ENCODE results near the gene TMEM95. TPM values are rescaled to one million over a fixed set of nuclear protein-coding genes. Genes with fewer than 3 reads are reported as not detected.

Gene TMEM95
- total and polyA plus RNA-seq, 4 donors = not detected

GRCh38 chr17:7357381-7357780 is 2.4 kb downstream of the TMEM95 start:
- Histone ChIP-seq H3K27ac (ENCODE audit: low read depth in 1 of 2, low read length in 2 of 2) (no peak overlapping the region), H3K36me3 (ENCODE audit: control insufficient read depth in 4 of 4, insufficient read depth in 3 of 4, low read depth in 1 of 4, low read length in 3 of 4) (no peaks in the 10 kb centered on the region), H3K9me3 (ENCODE audit: control insufficient read depth in 4 of 4, low read length in 3 of 4) (no peaks in the 10 kb centered on the region), H3K4me3 (ENCODE audit: low read depth in 1 of 3, low read length in 3 of 3) (no peak overlapping the region), H3K4me1 (ENCODE audit: control insufficient read depth in 4 of 4, insufficient read depth in 4 of 4, low read length in 3 of 4) (peaks cover 4 to 13% (median 6%) of the 10 kb centered on the region in 4 donors), H3K9ac (ENCODE audit: low read depth in 1 of 2, low read length in 2 of 2) (no peak overlapping the region), H3K27me3 (ENCODE audit: control insufficient read depth in 4 of 4, insufficient read depth in 4 of 4, low read length in 3 of 4) (no peaks in the 10 kb centered on the region)
- TF ChIP-seq SP1 (IDR thresholded peaks at IDR 0.05) (no peak), HNF4A (conservative IDR thresholded peaks at IDR 0.05) (no peak), EGR1 (IDR thresholded peaks at IDR 0.05; ENCODE audit: low read depth in 2 of 2) (no peak), GABPA (IDR thresholded peaks at IDR 0.05 in 1 of 2, conservative IDR thresholded peaks at IDR 0.05 in 1 of 2) (no peak), RAD21 (IDR thresholded peaks at IDR 0.05) (no peak), REST (IDR thresholded peaks at IDR 0.05) (no peak), NR2F2 (IDR thresholded peaks at IDR 0.05) (no peak), JUND (IDR thresholded peaks at IDR 0.05) (no peak), ATF3 (IDR thresholded peaks at IDR 0.05) (no peak), RXRA (IDR thresholded peaks at IDR 0.05) (no peak), FOXA2 (IDR thresholded peaks at IDR 0.05) (no peak), CTCF (IDR thresholded peaks at IDR 0.05; ENCODE audit: low read depth, low read length, missing input control) (no peak)
- DNase-seq (ENCODE audit: low spot score) = no peak
- 76% methylated on average over 2 of the region's 2 CpGs for WGBS

GRCh38 chr17:7361906-7362305 is 7.0 kb downstream of the TMEM95 start:
- H3K9me3 ChIP-seq (ENCODE audit: control insufficient read depth in 4 of 4, low read length in 3 of 4) = no peaks in the 10 kb centered on the region
- DNase-seq (ENCODE audit: low spot score) = no peak
- H3K36me3 ChIP-seq (ENCODE audit: control insufficient read depth in 4 of 4, insufficient read depth in 3 of 4, low read depth in 1 of 4, low read length in 3 of 4) = no peaks in the 10 kb centered on the region
- H3K27me3 ChIP-seq (ENCODE audit: control insufficient read depth in 4 of 4, insufficient read depth in 4 of 4, low read length in 3 of 4) = no peaks in the 10 kb centered on the region
- no peak overlapping the region for H3K9ac ChIP-seq (ENCODE audit: low read depth in 1 of 2, low read length in 2 of 2)
- H3K27ac ChIP-seq (ENCODE audit: low read depth in 1 of 2, low read length in 2 of 2) = no peak overlapping the region
- no peak overlapping the region for H3K4me3 ChIP-seq (ENCODE audit: low read depth in 1 of 3, low read length in 3 of 3)
- H3K4me1 ChIP-seq (ENCODE audit: control insufficient read depth in 4 of 4, insufficient read depth in 4 of 4, low read length in 3 of 4) = no peaks in the 10 kb centered on the region
- WGBS = 59% methylated on average over 3 of the region's 3 CpGs
- TF ChIP-seq TAF1 (conservative IDR thresholded peaks at IDR 0.05) = no peak
- no peak for TF ChIP-seq SP1 (IDR thresholded peaks at IDR 0.05)
- TF ChIP-seq ATF3 (IDR thresholded peaks at IDR 0.05) = no peak
- TF ChIP-seq HNF4A (conservative IDR thresholded peaks at IDR 0.05) = no peak
- no peak for TF ChIP-seq RXRA (IDR thresholded peaks at IDR 0.05)
- no peak for TF ChIP-seq NR2F2 (IDR thresholded peaks at IDR 0.05)
- no peak for TF ChIP-seq RAD21 (IDR thresholded peaks at IDR 0.05)
- TF ChIP-seq GABPA (IDR thresholded peaks at IDR 0.05 in 1 of 2, conservative IDR thresholded peaks at IDR 0.05 in 1 of 2) = no peak
- no peak for TF ChIP-seq CTCF (IDR thresholded peaks at IDR 0.05; ENCODE audit: low read depth, low read length, missing input control)
- TF ChIP-seq FOXA1 (IDR thresholded peaks at IDR 0.05) = no peak
- no peak for TF ChIP-seq JUND (IDR thresholded peaks at IDR 0.05)
- TF ChIP-seq REST (IDR thresholded peaks at IDR 0.05) = no peak
- no peak for TF ChIP-seq YY1 (IDR thresholded peaks at IDR 0.05)
- TF ChIP-seq MAX (IDR thresholded peaks at IDR 0.05) = no peak
- no peak for TF ChIP-seq FOXA2 (IDR thresholded peaks at IDR 0.05)
